B cell (primary cell): ENCODE data around the gene CFAP90. TPM values are rescaled to one million over a fixed set of nuclear protein-coding genes. Genes with fewer than 3 reads are reported as not detected.

Source experiments
- ATAC-seq: fragments of 200-7000 bp; cut with Tn5 transposase; one replicate; pipeline ENCODE4 v1.10.0; 2021; ENCODE audit warnings: low read depth, mild to moderate bottlenecking, moderate number of reproducible peaks, moderate library complexity
- CTCF ChIA-PET: fragments of 350-600 bp; sonication (Branson Sonifier 250); formaldehyde crosslinking; loops from one replicate; lab custom pipeline; 2021; ENCODE audit warnings: antibody characterized with exemption, inconsistent platforms; lab: Charles Lee
- POLR2A ChIA-PET: fragments of 350-600 bp; sonication (Branson Sonifier 250); formaldehyde crosslinking; loops from one replicate; lab custom pipeline; 2021; ENCODE audit warnings: antibody characterized with exemption; lab: Charles Lee
- DNase-seq: peaks from one replicate; pipeline ENCODE4 v3.0.0; 2013
- H2AFZ ChIP-seq: 2 replicates; pipeline ENCODE4 v1.6.1; 2012; ENCODE audit warnings: mild to moderate bottlenecking, low read depth, low read length; ENCODE audit not compliant: insufficient read depth, poor library complexity, severe bottlenecking
- H3K27ac ChIP-seq, 2 donors: 1 replicate in 1 of 2; 2 replicates in 1 of 2; pipeline ENCODE4 v1.5.1; 2012 to 2013; ENCODE audit warnings: low read length in 2 of 2, mild to moderate bottlenecking in 2 of 2, moderate library complexity in 1 of 2
- H3K27me3 ChIP-seq, 4 experiments: fragments of 200-600 bp in 1 of 4; sonication (generic) in 1 of 4; replicated peaks in 1 of 4; 1 replicate in 2 of 4; 2 replicates in 2 of 4; pipeline versions ENCODE4 v1.6.1 to v1.7.0; 2013 to 2016; ENCODE audit warnings: low read length in 3 of 4, mild to moderate bottlenecking in 2 of 4, mixed read lengths in 1 of 4, moderate library complexity in 1 of 4; ENCODE audit not compliant: insufficient read depth in 4 of 4, control insufficient read depth in 3 of 4; ENCODE audit errors: control extremely low read depth in 1 of 4
- H3K36me3 ChIP-seq, 2 experiments: replicated peaks in 1 of 2; 1 replicate in 1 of 2; 2 replicates in 1 of 2; pipeline versions ENCODE4 v1.6.1 to v1.7.1; 2013; ENCODE audit warnings: low read length in 1 of 2; ENCODE audit not compliant: insufficient read depth in 2 of 2, control insufficient read depth in 1 of 2; ENCODE audit errors: control extremely low read depth in 1 of 2, extremely low read depth in 1 of 2
- H3K4me1 ChIP-seq, 2 donors: fragments of 200-600 bp in 1 of 2; sonication (generic) in 1 of 2; 1 replicate in 1 of 2; 2 replicates in 1 of 2; pipeline versions ENCODE4 v1.5.1 to v1.6.1; 2013 to 2017; ENCODE audit warnings: low read length in 2 of 2; ENCODE audit not compliant: control insufficient read depth in 2 of 2, insufficient read depth in 2 of 2
- H3K4me2 ChIP-seq: replicated peaks from 2 replicates; pipeline ENCODE3; 2012; ENCODE audit warnings: mild to moderate bottlenecking, low read depth, low read length; ENCODE audit not compliant: poor library complexity, severe bottlenecking
- H3K4me3 ChIP-seq, 5 experiments: fragments of 200-600 bp in 1 of 5; sonication (generic) in 1 of 5; 1 replicate in 3 of 5; 2 replicates in 2 of 5; pipeline versions ENCODE4 v1.5.1 to v1.7.0; 2011 to 2016; ENCODE audit warnings: low read length in 4 of 5, mild to moderate bottlenecking in 4 of 5, low read depth in 2 of 5, control low read depth in 1 of 5, moderate library complexity in 1 of 5; ENCODE audit not compliant: insufficient read depth in 1 of 5; ENCODE audit errors: control extremely low read depth in 1 of 5, extremely low read depth in 1 of 5
- H3K79me2 ChIP-seq: fragments of 200-600 bp; sonication (generic); one replicate; pipeline ENCODE4 v1.6.0; 2016; ENCODE audit warnings: low read length; ENCODE audit not compliant: control insufficient read depth, insufficient read depth
- H3K9ac ChIP-seq: fragments of 200-600 bp; sonication (generic); 2 replicates; pipeline ENCODE4 v1.6.1; 2017; ENCODE audit warnings: mild to moderate bottlenecking, low read length, moderate library complexity
- H3K9me3 ChIP-seq, 3 donors: one replicate each; pipeline versions ENCODE4 v1.6.1 to v1.7.1; 2013; ENCODE audit warnings: low read length in 2 of 3; ENCODE audit not compliant: control insufficient read depth in 2 of 3, insufficient read depth in 1 of 3; ENCODE audit errors: control extremely low read depth in 1 of 3
- H4K20me1 ChIP-seq: 2 replicates; pipeline ENCODE4 v1.6.0; 2012; ENCODE audit warnings: mild to moderate bottlenecking, low read length; ENCODE audit not compliant: insufficient read depth, control insufficient read depth, poor library complexity, severe bottlenecking
- H3K27ac Mint-ChIP-seq: one replicate; pipeline ENCODE4 v1.8.0; 2021; ENCODE audit warnings: mixed read lengths
- H3K27me3 Mint-ChIP-seq: one replicate; pipeline ENCODE4 v1.8.0; 2021; ENCODE audit warnings: mixed read lengths
- H3K4me1 Mint-ChIP-seq: one replicate; pipeline ENCODE4 v1.8.0; 2021; ENCODE audit warnings: mixed read lengths
- H3K4me3 Mint-ChIP-seq: one replicate; pipeline ENCODE4 v1.8.0; 2021; ENCODE audit warnings: mixed read lengths
- H3K9me3 Mint-ChIP-seq: one replicate; pipeline ENCODE4 v1.8.0; 2022; ENCODE audit warnings: mixed read lengths; ENCODE audit not compliant: insufficient read depth
- EZH2 ChIP-seq: IDR thresholded peaks from 2 replicates; pipeline ENCODE4 v1.6.1; 2012; ENCODE audit warnings: borderline replicate concordance, low read depth, mild to moderate bottlenecking, moderate library complexity, low read length; ENCODE audit not compliant: insufficient read depth, poor library complexity, severe bottlenecking
- WGBS: methylation state at CpG from one replicate; pipeline ENCODE4 v1.1.5; 2013; ENCODE audit warnings: missing lambda C conversion rate; ENCODE audit not compliant: insufficient coverage; 5-methylcytosine and 5-hydroxymethylcytosine counted together
- intact Hi-C: fragments of 100-400 bp; cut with micrococcal nuclease; formaldehyde crosslinking; loops from one replicate; pipeline ENCODE4 v1.10.0; 2022
- polyA plus RNA-seq: library from polyadenylated mRNA; depleted of rRNA; stranded (reverse); fragments of >200 nt; gene quantifications from 2 replicates; pipeline ENCODE4 v1.2.3, GENCODE V29; 2012
- total RNA-seq, 2 donors: library from RNA; stranded (reverse); fragments of 120-200 nt in 1 of 2; gene quantifications; 1 replicate in 1 of 2; 2 replicates in 1 of 2; pipeline versions ENCODE4 v1.2.3 to v1.2.4, GENCODE V29; 2013 to 2022
- TF ChIP-seq, protein P1 (sequence below): fragments of 200-600 bp; IDR thresholded peaks from one replicate; pipeline ENCODE4 v1.8.0; 2022; ENCODE audit warnings: antibody characterized with exemption, mild to moderate bottlenecking

The CFAP90 gene
- total and polyA plus RNA-seq, 2 donors (not counting 1 experiment from before 2014, with no cell fraction given): not detected

DNA sequence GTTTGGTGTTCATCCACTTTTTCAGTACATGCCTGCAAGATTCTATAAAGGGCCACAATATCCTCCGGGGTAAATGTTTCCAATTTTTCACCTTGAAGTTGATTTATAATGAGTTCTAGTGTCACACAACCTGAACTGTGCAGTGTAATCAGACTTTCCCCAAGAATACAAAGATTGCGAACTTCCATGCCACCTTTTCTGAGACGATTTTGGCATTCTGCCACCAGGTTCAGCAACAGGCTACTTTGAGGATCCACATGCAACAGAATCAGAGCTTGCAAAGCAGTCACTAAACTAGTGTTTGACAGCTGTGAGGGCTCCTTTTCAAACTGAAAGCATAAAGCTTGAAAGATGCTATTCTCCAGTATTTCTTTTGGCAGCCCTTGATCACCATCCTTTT is 16.3 kb upstream of the CFAP90 start:
- Histone ChIP-seq H3K27me3 (no peaks in the 10 kb centered on the region), H3K4me2 (peak overlapping the region; percentile 84), H3K9me3 (no peaks in the 10 kb centered on the region), H3K36me3 (peaks cover 3 to 24% of the 10 kb centered on the region in 2 experiments), H2AFZ (no peak overlapping the region), H4K20me1 (peaks cover 16% of the 10 kb centered on the region), H3K4me3 (no peak overlapping the region), H3K27ac (no peak overlapping the region), H3K4me1 (peaks cover 23 to 24% of the 10 kb centered on the region in 2 donors), H3K9ac (no peak overlapping the region), H3K79me2 (peaks cover 42% of the 10 kb centered on the region)
- Mint-ChIP-seq H3K4me3 (peak overlapping the region; percentile 66), H3K27me3 (no peaks in the 10 kb centered on the region), H3K27ac (no peak overlapping the region), H3K4me1 (peaks cover 49% of the 10 kb centered on the region), H3K9me3 (no peaks in the 10 kb centered on the region)
- DNase-seq: no peak
- POLR2A ChIA-PET: no interaction called here
- intact Hi-C loops: loop anchor here (5.0 kb wide), 1 partner anchor 1155 kb away; the partner anchor contains the start of gene TENT4A
- no peak for TF ChIP-seq EZH2
- TF ChIP-seq, protein P1, sequence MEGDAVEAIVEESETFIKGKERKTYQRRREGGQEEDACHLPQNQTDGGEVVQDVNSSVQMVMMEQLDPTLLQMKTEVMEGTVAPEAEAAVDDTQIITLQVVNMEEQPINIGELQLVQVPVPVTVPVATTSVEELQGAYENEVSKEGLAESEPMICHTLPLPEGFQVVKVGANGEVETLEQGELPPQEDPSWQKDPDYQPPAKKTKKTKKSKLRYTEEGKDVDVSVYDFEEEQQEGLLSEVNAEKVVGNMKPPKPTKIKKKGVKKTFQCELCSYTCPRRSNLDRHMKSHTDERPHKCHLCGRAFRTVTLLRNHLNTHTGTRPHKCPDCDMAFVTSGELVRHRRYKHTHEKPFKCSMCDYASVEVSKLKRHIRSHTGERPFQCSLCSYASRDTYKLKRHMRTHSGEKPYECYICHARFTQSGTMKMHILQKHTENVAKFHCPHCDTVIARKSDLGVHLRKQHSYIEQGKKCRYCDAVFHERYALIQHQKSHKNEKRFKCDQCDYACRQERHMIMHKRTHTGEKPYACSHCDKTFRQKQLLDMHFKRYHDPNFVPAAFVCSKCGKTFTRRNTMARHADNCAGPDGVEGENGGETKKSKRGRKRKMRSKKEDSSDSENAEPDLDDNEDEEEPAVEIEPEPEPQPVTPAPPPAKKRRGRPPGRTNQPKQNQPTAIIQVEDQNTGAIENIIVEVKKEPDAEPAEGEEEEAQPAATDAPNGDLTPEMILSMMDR: no peak
- CTCF ChIA-PET: interaction anchor here (1.2 kb wide), 1 partner anchor 19 kb away, joined by 3 read pairs; no protein-coding TSS in a partner anchor
- WGBS: 90% methylated on average over 2 of the region's 3 CpGs
- ATAC-seq: no peak

DNA sequence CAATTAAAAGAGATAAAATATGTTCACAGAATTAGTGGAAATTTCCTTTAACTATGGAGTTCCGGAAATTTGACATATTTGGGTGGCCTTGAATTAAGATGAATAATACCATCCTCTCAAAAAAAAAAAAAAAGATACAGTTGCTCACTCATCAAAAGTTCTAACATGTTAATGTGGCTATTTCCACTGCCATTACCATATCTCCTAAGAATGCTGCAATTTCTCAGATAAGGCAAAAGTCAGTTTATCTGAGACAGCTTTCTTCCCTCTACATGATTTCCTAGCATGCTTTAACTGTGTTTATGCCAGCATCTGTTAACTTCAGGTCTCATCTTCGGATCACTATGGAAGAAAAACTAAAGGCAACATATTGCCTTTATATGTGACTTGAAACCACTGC is 15.3 kb upstream of the CFAP90 start:
- ATAC-seq (no peak), DNase-seq (no peak)
- H3K4me3 Mint-ChIP-seq: no peak overlapping the region
- TF ChIP-seq, protein P1: no peak
- TF ChIP-seq EZH2: no peak
- no peak overlapping the region for H3K4me2 ChIP-seq
- peaks cover 33% of the 10 kb centered on the region for H3K79me2 ChIP-seq
- ChIA-PET POLR2A (no interaction called here), CTCF (no interaction called here)
- H3K4me1 ChIP-seq: peaks cover 19 to 20% of the 10 kb centered on the region in 2 donors
- no peaks in the 10 kb centered on the region for H3K9me3 Mint-ChIP-seq
- no peaks in the 10 kb centered on the region for H3K27me3 Mint-ChIP-seq
- no peaks in the 10 kb centered on the region for H3K27me3 ChIP-seq
- peaks cover 40% of the 10 kb centered on the region for H3K4me1 Mint-ChIP-seq
- intact Hi-C loops: loop anchor here (5.0 kb wide), 1 partner anchor 1154 kb away; the partner anchor contains the start of gene TENT4A
- H3K27ac Mint-ChIP-seq: no peak overlapping the region
- peaks cover 10% of the 10 kb centered on the region for H4K20me1 ChIP-seq
- peaks cover 3 to 29% of the 10 kb centered on the region in 2 experiments for H3K36me3 ChIP-seq
- H3K27ac ChIP-seq: no peak overlapping the region
- no peak overlapping the region for H3K9ac ChIP-seq
- no peak overlapping the region for H2AFZ ChIP-seq
- no CpG with 5 or more reads among the region's 2 CpGs for WGBS
- no peaks in the 10 kb centered on the region for H3K9me3 ChIP-seq
- H3K4me3 ChIP-seq: no peak overlapping the region
